GM21619 (cell line): ENCODE data around the gene LCN10.

Experiments
- ATAC-seq: cut with Tn5 transposase; IDR thresholded peaks from one replicate; pipeline ENCODE4 v1.9.1; 2021; ENCODE audit not compliant: unreplicated experiment

The LCN10 gene

DNA sequence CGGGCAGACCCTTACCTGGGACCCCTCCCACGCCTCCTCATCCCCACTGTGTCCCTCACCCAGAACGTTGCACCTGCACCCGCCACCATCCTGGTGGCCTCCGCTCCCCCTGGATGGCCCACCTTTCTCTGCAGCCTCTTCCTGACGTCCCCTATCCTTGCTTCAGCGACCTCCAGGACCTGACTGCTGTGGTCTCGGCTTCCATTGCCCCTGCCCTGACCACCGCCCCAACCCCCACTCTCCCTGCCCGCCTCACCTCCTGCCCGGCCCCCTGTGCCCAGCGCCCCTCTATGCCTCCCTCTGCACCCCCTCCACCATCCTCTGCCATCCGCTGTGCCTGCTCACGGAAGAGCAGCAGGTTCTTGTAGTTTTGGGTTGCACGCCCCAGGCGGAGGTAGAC lies 2.2 kb downstream of the LCN10 start:
- ATAC-seq = no peak

- ATAC-seq = no peak
Observed at GRCh38 chr9:136740069-136740468, 2.7 kb downstream of the LCN10 start.

DNA sequence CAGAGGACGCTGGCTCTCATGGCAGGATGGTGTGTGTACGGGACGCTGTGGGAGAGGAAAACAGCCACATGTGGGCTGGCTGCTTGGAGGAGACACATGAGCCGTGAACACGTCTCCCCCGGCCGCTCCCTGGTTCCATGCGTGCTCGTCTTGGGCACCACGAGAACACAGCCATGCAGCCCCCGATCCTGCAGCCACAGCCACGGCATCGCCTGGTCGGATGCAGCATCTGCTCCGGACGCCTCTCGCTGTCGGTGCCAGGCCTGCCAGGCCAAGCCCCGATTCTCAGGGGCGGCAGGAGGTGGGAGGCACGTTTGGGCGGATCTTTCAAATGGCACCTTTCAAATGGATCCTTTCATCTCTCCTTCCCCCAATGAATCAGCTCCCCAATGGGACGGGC lies 3.2 kb downstream of the LCN10 start:
- ATAC-seq = no peak

GRCh38 chr9:136738960-136739359 lies 3.8 kb downstream of the LCN10 start:
- no peak for ATAC-seq

DNA sequence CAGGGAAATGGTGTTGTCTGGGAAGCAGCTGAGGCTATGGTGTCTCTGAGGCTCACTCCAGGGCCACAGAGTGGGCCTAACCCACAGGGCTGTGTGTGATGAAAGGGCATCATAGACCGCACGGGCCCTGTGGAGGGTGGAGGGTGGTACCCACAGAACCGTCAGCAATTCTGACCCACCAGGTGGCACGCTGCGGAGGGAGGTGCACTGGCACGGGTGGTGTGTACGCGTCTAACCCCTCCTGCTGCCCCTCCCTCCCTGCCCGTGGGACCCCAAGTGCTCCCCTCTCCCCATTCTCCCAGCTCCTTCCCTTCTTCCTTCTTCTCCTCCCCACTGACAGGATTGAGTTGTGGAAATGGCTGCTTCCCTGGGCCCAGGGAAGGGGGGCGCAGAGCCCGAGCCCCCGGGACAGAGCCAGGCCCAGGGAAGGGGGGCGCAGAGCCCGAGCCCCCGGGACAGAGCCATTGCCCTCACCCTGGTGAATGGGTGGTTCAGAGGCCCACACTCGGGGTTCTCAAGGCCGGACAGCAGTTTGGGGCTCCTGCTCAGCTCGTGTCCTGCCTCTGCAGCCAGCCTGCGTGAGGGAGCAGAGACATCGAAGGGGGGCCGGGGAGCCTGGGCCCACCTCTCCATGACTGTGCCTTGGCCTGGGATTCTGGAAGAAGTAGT lies 6.8 kb downstream of the LCN10 start:
- ATAC-seq = no peak

- ATAC-seq = no peak
Observed at GRCh38 chr9:136734837-136735496, 7.8 kb downstream of the LCN10 start.

- no peak for ATAC-seq
Observed at GRCh38 chr9:136733611-136734010, 9.1 kb downstream of the LCN10 start.

GRCh38 chr9:136732444-136733178 lies 10.1 kb downstream of the LCN10 start:
- no peak for ATAC-seq

DNA sequence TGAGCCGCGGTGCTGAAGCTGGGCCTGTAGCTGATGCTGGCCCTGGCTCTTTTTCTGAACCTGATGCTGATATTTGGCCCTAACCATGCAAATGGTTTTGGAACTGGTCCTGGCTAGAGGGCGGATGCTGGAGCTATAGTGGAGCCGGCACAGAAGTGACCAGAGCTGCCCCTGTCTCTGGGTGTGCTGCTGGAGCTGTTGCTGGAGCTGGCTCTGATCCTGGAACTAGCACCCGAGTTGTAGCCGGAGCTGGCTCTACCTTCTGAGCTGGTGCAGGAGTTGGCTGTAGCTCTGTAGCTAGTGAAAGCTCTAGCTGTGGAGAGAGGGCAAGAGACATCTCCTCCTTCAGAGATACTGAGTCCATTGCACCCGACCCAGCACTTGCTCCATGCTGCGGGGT lies 12.8 kb downstream of the LCN10 start:
- ATAC-seq = no peak

GRCh38 chr9:136729144-136729543 lies 13.6 kb downstream of the LCN10 start:
- no peak for ATAC-seq

- ATAC-seq = peak; percentile 30
Observed at GRCh38 chr9:136728548-136729123, 14.1 kb downstream of the LCN10 start.

DNA sequence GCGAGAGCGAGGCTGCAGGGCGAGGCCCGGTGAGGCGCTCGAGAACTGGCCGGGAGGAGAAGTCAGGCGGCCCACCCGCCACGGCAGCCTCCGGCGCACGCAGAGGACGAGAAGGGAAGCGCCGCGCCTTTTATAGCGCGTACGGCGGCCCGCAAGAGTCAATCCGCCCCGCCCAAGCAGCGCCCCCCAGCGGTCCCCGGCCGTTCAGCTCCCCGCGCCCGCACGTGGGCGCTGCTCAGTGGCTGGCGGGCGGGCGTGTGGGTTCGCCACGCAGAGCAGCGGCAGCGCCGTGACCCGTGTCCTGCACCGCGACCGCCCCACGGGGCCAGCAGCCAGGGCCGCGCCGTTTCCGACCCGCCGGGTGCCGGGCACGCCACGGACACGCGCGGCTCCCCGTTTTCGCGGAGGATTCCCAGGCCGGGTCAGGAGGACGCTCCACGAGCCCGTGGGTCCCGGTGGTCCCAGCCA lies 14.6 kb downstream of the LCN10 start:
- ATAC-seq = peak; percentile 54

GRCh38 chr9:136726631-136727191 lies 16.0 kb downstream of the LCN10 start:
- ATAC-seq = no peak

GRCh38 chr9:136726118-136726517 lies 16.6 kb downstream of the LCN10 start:
- no peak for ATAC-seq

GRCh38 chr9:136725612-136726011 lies 17.1 kb downstream of the LCN10 start:
- ATAC-seq = no peak

GRCh38 chr9:136724772-136725171 lies 18.0 kb downstream of the LCN10 start:
- no peak for ATAC-seq

DNA sequence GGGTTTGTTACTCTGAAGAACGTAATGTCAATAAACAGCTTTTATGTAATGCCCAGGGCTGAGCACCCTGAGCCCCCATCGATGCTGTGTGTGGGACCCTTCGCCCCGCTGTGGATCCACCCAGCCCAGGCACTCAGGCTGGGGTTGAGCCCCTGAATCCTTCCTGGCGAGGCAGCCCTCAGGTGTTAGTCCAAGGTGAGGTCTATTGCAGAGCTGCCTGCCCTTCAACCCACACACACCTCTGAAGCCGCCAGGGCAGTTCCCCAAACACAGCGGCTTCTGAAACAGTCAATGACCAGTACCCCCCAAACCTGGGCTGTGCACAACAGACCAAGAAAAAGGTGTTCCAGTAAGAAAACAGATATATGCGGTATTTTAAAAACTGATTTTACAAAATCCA lies 18.8 kb downstream of the LCN10 start:
- no peak for ATAC-seq

DNA sequence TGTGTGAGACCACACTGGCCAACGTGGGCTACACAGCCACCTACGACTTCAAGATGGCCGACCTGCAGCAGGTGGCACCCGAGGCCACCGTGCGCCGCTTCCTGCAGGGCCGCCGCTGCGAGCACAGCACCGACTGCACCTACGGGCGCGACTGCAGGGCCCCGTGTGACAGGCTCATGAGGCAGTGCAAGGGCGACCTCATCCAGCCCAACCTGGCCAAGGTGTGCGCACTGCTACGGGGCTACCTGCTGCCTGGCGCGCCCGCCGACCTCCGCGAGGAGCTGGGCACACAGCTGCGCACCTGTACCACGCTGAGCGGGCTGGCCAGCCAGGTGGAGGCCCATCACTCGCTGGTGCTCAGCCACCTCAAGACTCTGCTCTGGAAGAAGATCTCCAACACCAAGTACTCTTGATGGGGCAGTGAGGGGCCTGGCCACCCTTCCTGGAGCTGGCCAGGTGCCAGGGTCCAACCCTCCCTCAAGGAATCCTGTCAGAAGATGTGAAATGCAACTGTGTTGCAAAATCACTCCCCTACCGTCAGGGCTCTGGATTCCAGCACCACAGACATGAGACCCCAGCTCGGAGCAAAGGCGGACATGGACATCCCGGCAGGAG lies 19.3 kb downstream of the LCN10 start:
- ATAC-seq = no peak

DNA sequence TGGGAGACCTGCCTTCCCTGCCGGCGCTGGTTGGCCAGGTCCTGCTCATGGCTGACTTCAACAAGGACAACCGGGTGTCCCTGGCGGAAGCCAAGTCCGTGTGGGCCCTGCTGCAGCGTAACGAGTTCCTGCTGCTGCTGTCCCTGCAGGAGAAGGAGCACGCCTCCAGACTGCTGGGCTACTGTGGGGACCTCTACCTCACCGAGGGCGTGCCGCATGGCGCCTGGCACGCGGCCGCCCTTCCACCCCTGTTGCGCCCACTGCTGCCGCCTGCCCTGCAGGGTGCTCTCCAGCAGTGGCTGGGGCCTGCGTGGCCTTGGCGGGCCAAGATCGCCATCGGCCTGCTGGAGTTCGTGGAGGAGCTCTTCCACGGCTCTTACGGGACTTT lies 19.8 kb downstream of the LCN10 start:
- no peak for ATAC-seq

GRCh38 chr9:136722093-136722968 lies 20.4 kb downstream of the LCN10 start:
- ATAC-seq = no peak
